Panc1 (cell line): Measurements from ENCODE around the gene PDGFD.

ENCODE experiments used
- CTCF ChIP-seq: fragments of 450-650 bp; IDR thresholded peaks from 2 replicates; pipeline ENCODE4 v1.5.1; 2017; ENCODE audit warnings: mild to moderate bottlenecking
- POLR2AphosphoS5 ChIP-seq: IDR thresholded peaks from 2 replicates; pipeline ENCODE4 v1.6.1; 2012; ENCODE audit warnings: mild to moderate bottlenecking, low read depth, low read length, moderate library complexity
- REST ChIP-seq, 2 experiments: IDR thresholded peaks; 2 replicates each; pipeline ENCODE4 v1.6.1; 2011 to 2012; ENCODE audit warnings: low read depth in 2 of 2, control low read depth in 1 of 2, low read length in 1 of 2, mild to moderate bottlenecking in 1 of 2, moderate library complexity in 1 of 2; ENCODE audit not compliant: insufficient read depth in 1 of 2
- SIN3A ChIP-seq: IDR thresholded peaks from 2 replicates; pipeline ENCODE4 v1.6.1; 2012; ENCODE audit warnings: low read depth, mild to moderate bottlenecking, low read length, moderate library complexity, borderline replicate concordance; ENCODE audit not compliant: insufficient read depth
- TCF7L2 ChIP-seq: IDR thresholded peaks from 2 replicates; pipeline ENCODE4 v1.6.1; 2011; ENCODE audit warnings: mild to moderate bottlenecking, low read depth, low read length, inconsistent platforms

DNA sequence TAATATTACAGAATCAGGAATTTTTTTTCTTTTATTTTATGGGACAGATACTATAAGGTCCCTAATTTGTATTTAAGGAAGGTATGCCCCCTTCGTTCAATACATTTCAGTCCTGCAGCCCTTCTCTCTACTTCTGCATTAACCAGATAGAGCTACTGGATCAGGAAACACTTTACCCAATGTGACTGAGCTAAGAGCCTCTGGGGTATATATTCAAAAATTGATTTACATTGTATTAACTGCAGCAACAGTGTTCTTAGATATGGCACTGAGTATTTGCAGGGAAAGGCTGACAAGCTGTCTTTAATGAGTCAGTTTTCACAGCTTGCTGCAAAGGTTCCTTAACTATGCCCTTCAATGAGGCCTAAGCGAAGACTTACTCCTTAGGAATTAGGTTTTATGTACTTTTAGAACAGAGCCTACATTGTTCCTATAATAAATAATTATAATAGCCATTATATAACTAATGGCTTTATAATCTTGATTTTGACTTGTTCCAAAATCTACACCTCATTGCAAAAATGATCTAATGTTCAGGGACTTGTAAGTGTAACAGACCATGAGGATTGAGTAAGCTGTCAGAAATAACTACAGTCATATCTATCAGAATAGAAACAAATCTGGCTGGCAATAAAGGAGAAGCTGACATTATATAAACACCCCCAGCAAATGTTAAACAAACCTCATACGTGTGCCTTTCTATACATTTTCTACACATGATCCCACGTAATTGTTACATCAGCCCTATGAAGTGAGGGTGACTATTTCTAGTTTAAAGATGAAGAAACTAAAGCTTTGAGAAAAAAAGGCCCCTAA is 72.5 kb downstream of the PDGFD start:
- no peak for TF ChIP-seq POLR2AphosphoS5
- TF ChIP-seq TCF7L2: no peak
- TF ChIP-seq CTCF: no peak
- TF ChIP-seq REST (IDR thresholded peaks at IDR 0.05; ENCODE audit: insufficient read depth in 1 of 2, low read depth in 2 of 2, low read length in 1 of 2): no peak
- TF ChIP-seq SIN3A: no peak
